ENCODE data around the gene EHBP1.
A peak's percentile ranks its signal among the peaks of the same experiment; 100 is the strongest.

The EHBP1 gene

GRCh38 chr2:63044362-63045327 is 339.1 kb downstream of the EHBP1 start:
- DNase-seq (ENCODE audit: low spot score), result no peak
- no peak for TF ChIP-seq CTCF (IDR thresholded peaks at IDR 0.05; ENCODE audit: borderline replicate concordance, control extremely low read depth, extremely low read depth, insufficient read depth, missing control alignments)
- in situ Hi-C loops (cut with MboI; ENCODE audit: low sequenced_read_pairs, unreplicated experiment), result loop anchor here (25.0 kb wide), 2 partner anchors 257 to 582 kb away; no protein-coding TSS in a partner anchor

GRCh38 chr2:63046552-63046951 is 341.0 kb downstream of the EHBP1 start:
- TF ChIP-seq CTCF (IDR thresholded peaks at IDR 0.05; ENCODE audit: borderline replicate concordance, control extremely low read depth, extremely low read depth, insufficient read depth, missing control alignments), result no peak
- no peak for DNase-seq (ENCODE audit: low spot score)
- in situ Hi-C loops (cut with MboI; ENCODE audit: low sequenced_read_pairs, unreplicated experiment), result loop anchor here (25.0 kb wide), 2 partner anchors 259 to 584 kb away; no protein-coding TSS in a partner anchor

GRCh38 chr2:63046961-63047320 is 341.4 kb downstream of the EHBP1 start:
- no peak for DNase-seq (ENCODE audit: low spot score)
- in situ Hi-C loops (cut with MboI; ENCODE audit: low sequenced_read_pairs, unreplicated experiment), result loop anchor here (25.0 kb wide), 2 partner anchors 260 to 585 kb away; no protein-coding TSS in a partner anchor
- no peak for TF ChIP-seq CTCF (IDR thresholded peaks at IDR 0.05; ENCODE audit: borderline replicate concordance, control extremely low read depth, extremely low read depth, insufficient read depth, missing control alignments)

GRCh38 chr2:63047321-63048279 is 342.1 kb downstream of the EHBP1 start:
- in situ Hi-C loops (cut with MboI; ENCODE audit: low sequenced_read_pairs, unreplicated experiment), result loop anchor here (25.0 kb wide), 2 partner anchors 260 to 585 kb away; no protein-coding TSS in a partner anchor
- DNase-seq (ENCODE audit: low spot score), result peak; percentile 50
- no peak for TF ChIP-seq CTCF (IDR thresholded peaks at IDR 0.05; ENCODE audit: borderline replicate concordance, control extremely low read depth, extremely low read depth, insufficient read depth, missing control alignments)

- in situ Hi-C loops (cut with MboI; ENCODE audit: low sequenced_read_pairs, unreplicated experiment), result loop anchor here (25.0 kb wide), 2 partner anchors 261 to 586 kb away; no protein-coding TSS in a partner anchor
- DNase-seq (ENCODE audit: low spot score), result peak; percentile 37
- TF ChIP-seq CTCF (IDR thresholded peaks at IDR 0.05; ENCODE audit: borderline replicate concordance, control extremely low read depth, extremely low read depth, insufficient read depth, missing control alignments), result no peak
Measured at GRCh38 chr2:63048367-63049171, 343.1 kb downstream of the EHBP1 start.

Measured in GM13976 (cell line).